GM21447 (cell line): ENCODE measurements around the gene TRDMT1.
"Not testable (repeated sequence)": the region's sequence is repeated elsewhere in the genome, so short reads cannot be mapped to it uniquely, and the experiment has no call there.

Source experiments
- ATAC-seq: cut with Tn5 transposase; IDR thresholded peaks from one replicate; pipeline ENCODE4 v1.9.1; 2021; ENCODE audit not compliant: unreplicated experiment

The TRDMT1 gene

GRCh38 chr10:17141504-17142229, 59.8 kb downstream of the TRDMT1 start:
- no peak for ATAC-seq

GRCh38 chr10:17140386-17140761, 61.1 kb downstream of the TRDMT1 start:
- ATAC-seq: no peak

GRCh38 chr10:17138460-17139042, 62.9 kb downstream of the TRDMT1 start:
- no peak for ATAC-seq

GRCh38 chr10:17134737-17135260, 66.7 kb downstream of the TRDMT1 start:
- no peak for ATAC-seq

GRCh38 chr10:17134282-17134681, 67.2 kb downstream of the TRDMT1 start:
- ATAC-seq: no peak

- ATAC-seq: no peak
These were observed 71.7 kb downstream of the TRDMT1 start, which contains the start of gene CUBN for GRCh38 chr10:17129741-17130140. TSS of gene CUBN (minus strand) at chr10:17129811. CDS start at chr10:17129765, 46 bp downstream.

- ATAC-seq: no peak
These were observed 73.2 kb downstream of the TRDMT1 start for GRCh38 chr10:17128261-17128660.

GRCh38 chr10:17126327-17126726, 75.1 kb downstream of the TRDMT1 start:
- no peak for ATAC-seq

GRCh38 chr10:17125206-17125893, 76.1 kb downstream of the TRDMT1 start:
- no peak for ATAC-seq

- no peak for ATAC-seq
These were observed 77.5 kb downstream of the TRDMT1 start for GRCh38 chr10:17123961-17124360.

GRCh38 chr10:17122726-17123661, 78.5 kb downstream of the TRDMT1 start:
- ATAC-seq: no peak

GRCh38 chr10:17122052-17122451, 79.4 kb downstream of the TRDMT1 start:
- no peak for ATAC-seq

GRCh38 chr10:17120694-17121093, 80.8 kb downstream of the TRDMT1 start:
- ATAC-seq: no peak

- no peak for ATAC-seq
These were observed 81.6 kb downstream of the TRDMT1 start for GRCh38 chr10:17119845-17120244.

GRCh38 chr10:17116193-17116592, 85.3 kb downstream of the TRDMT1 start:
- no peak for ATAC-seq

- no peak for ATAC-seq
These were observed 85.8 kb downstream of the TRDMT1 start for GRCh38 chr10:17115683-17116082.

GRCh38 chr10:17114878-17115444, 86.5 kb downstream of the TRDMT1 start:
- not testable (repeated sequence) for ATAC-seq

GRCh38 chr10:17113889-17114540, 87.5 kb downstream of the TRDMT1 start:
- no peak for ATAC-seq

- no peak for ATAC-seq
These were observed 88.1 kb downstream of the TRDMT1 start for GRCh38 chr10:17113346-17113745.

- no peak for ATAC-seq
These were observed 88.9 kb downstream of the TRDMT1 start for GRCh38 chr10:17112566-17112965.
